ENCODE data around the gene JAM3. TPM values are rescaled to one million over a fixed set of nuclear protein-coding genes. Genes with fewer than 3 reads are reported as not detected.

JAM3 gene
- total RNA-seq, 1 donor from 2014 or later: 50.3 TPM

DNA sequence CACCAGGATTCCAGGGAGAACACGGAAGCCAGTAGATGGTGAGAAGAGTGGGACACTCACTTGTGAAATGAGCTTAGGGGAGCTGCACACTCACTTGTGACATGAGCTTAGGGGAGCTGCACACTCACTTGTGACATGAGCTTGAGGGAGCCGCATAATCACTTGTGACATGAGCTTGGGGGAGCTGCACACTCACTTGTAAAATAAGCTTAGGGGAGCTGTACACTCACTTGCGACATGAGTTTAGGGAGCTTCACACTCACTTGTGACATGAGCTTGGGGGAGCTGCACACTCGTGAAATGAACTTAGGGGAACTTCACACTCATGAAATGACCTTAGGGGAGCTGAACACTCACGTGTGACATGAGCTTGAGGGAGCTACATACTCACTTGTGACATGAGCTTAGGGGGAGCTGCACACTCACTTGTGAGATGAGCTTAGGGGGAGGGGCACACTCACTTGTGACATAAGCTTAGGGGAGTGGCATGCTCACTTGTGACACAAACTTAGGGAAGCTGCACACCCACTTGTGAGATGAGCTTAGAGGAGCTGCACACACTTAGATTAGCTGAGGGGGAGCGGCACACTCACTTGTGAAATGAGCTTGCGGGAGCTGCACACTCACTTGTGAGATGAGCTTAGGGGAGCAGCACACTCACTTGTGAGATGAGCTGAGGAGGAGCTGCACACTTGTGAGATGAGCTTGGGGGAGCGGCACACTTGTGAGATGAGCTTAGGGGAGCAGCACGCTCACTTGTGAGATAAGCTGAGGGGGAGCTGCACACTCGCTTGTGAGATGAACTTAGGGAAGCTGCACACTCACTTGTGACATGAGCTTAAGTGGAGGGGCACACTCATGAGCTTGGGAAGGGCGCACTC is 95.9 kb downstream of the JAM3 start:
- TF ChIP-seq, protein P1, sequence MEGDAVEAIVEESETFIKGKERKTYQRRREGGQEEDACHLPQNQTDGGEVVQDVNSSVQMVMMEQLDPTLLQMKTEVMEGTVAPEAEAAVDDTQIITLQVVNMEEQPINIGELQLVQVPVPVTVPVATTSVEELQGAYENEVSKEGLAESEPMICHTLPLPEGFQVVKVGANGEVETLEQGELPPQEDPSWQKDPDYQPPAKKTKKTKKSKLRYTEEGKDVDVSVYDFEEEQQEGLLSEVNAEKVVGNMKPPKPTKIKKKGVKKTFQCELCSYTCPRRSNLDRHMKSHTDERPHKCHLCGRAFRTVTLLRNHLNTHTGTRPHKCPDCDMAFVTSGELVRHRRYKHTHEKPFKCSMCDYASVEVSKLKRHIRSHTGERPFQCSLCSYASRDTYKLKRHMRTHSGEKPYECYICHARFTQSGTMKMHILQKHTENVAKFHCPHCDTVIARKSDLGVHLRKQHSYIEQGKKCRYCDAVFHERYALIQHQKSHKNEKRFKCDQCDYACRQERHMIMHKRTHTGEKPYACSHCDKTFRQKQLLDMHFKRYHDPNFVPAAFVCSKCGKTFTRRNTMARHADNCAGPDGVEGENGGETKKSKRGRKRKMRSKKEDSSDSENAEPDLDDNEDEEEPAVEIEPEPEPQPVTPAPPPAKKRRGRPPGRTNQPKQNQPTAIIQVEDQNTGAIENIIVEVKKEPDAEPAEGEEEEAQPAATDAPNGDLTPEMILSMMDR (conservative IDR thresholded peaks at IDR 0.05): no peak

DNA sequence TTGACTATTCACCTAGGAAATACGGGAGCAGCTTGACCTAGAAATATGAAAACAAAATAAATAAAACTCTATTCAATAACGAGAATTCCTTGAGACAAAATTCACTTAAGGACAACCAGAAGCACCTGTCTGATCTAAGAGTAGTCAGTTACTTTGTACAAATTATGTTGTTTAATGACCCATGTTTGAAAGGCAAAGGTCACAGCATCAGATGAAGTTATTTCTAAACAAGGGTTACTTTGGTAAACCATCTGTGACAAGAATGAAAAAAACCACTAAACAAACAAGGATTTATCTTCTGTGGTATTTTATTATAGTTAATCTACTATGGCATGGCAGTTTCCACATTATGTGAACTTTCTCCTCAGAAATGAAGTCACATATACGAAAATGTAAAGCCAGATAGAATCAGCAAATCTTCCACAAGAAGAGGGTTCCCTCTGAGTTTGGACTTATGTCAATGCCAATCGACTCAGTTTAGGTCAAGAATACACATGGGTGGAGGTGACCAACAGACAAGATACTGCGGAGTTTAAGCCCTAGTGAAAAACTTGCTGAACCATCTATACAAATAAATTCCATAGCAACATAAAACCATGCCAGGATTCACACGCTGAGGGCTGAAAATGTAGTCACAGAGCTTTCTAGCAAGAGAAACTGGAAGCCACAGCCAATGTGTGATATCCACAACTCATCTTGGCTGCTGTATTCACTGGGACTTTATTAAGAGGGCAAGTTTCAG is 101.5 kb downstream of the JAM3 start:
- Mint-ChIP-seq H3K9me3 (no peaks in the 10 kb centered on the region), H3K4me3 (no peak overlapping the region), H3K27me3 (no peaks in the 10 kb centered on the region), H3K36me3 (peaks cover 52% of the 10 kb centered on the region), H3K4me1 (ENCODE audit: unreplicated experiment) (no peaks in the 10 kb centered on the region), H3K27ac (no peak overlapping the region)
- no peak for DNase-seq (ENCODE audit: extremely low spot score, unreplicated experiment)
- TF ChIP-seq, protein P1 (conservative IDR thresholded peaks at IDR 0.05): no peak

More for the DNA sequence above, 95.9 kb downstream of the JAM3 start:
- H3K27ac Mint-ChIP-seq: peak overlapping the region; percentile 83
- H3K4me1 Mint-ChIP-seq (ENCODE audit: unreplicated experiment): no peaks in the 10 kb centered on the region
- peaks cover 60% of the 10 kb centered on the region for H3K36me3 Mint-ChIP-seq
- DNase-seq (ENCODE audit: extremely low spot score, unreplicated experiment): peak; percentile 40
- H3K9me3 Mint-ChIP-seq: peaks cover 13% of the 10 kb centered on the region
- H3K4me3 Mint-ChIP-seq: peak overlapping the region; percentile 60
- H3K27me3 Mint-ChIP-seq: no peaks in the 10 kb centered on the region

DNA sequence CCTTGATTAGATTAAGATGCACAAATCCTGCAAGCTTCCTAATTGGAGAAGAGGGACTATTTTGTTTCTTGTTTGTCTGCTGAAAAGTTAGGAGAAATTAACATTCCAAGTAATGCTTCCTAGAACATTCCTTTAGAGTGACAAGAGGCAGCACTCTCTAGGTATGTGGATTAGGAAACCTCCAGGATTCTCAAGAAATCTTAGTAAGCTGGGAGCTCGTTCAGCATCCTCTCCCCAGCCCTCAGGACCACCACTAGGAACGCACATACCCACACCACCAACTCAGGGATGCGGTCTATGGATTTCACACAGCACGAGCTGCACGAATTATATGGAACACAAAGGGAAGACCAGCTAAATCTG is 102.0 kb downstream of the JAM3 start:
- Mint-ChIP-seq H3K4me1 (ENCODE audit: unreplicated experiment) (no peaks in the 10 kb centered on the region), H3K36me3 (peaks cover 52% of the 10 kb centered on the region), H3K27me3 (no peaks in the 10 kb centered on the region), H3K4me3 (no peak overlapping the region), H3K27ac (no peak overlapping the region), H3K9me3 (no peaks in the 10 kb centered on the region)
- TF ChIP-seq, protein P1 (conservative IDR thresholded peaks at IDR 0.05): no peak
- DNase-seq (ENCODE audit: extremely low spot score, unreplicated experiment): peak; percentile 24

DNA sequence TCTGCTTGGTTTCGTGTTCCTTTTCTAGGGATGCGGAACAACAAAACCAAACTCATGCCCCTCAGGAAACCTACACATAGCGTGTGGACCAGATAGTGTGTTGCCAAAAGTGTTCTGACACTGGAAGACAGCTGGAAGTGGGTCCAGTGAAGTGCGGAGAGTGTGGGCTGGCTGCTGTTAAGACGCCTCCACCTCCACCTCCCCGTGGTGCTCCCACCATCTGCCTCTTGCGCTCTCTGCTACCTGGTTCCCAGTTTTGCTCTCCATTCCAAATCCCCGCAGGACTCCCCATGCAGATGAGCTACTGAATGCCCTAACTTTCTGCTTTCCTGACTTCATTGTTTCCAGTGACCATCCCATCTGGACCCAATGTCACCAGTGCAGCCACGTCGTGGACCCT is 103.1 kb downstream of the JAM3 start:
- no peak overlapping the region for H3K4me3 Mint-ChIP-seq
- no peaks in the 10 kb centered on the region for H3K4me1 Mint-ChIP-seq (ENCODE audit: unreplicated experiment)
- TF ChIP-seq, protein P1 (conservative IDR thresholded peaks at IDR 0.05): no peak
- H3K9me3 Mint-ChIP-seq: no peaks in the 10 kb centered on the region
- DNase-seq (ENCODE audit: extremely low spot score, unreplicated experiment): no peak
- peaks cover 61% of the 10 kb centered on the region for H3K36me3 Mint-ChIP-seq
- no peak overlapping the region for H3K27ac Mint-ChIP-seq
- H3K27me3 Mint-ChIP-seq: no peaks in the 10 kb centered on the region

DNA sequence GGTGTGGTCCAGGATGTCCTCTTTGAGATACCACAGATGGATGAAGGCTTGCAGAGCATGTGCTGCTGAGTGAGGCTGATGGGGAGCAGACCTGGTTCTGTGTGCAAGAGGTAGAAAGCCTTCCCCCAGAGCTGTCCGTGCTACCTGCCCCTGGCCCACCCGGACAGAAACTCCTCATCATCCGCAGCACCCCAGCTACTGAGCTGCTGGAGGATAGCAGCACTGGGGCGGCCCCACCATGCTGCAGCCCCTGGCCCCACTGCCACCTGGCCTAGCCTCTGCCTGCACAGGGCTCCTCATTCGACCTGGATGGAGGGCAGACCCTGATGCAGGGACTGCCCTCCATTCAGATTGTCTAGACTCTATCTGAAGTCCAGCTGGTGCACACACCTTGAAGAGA is 104.4 kb downstream of the JAM3 start:
- DNase-seq (ENCODE audit: extremely low spot score, unreplicated experiment): no peak
- peaks cover 61% of the 10 kb centered on the region for H3K36me3 Mint-ChIP-seq
- no peaks in the 10 kb centered on the region for H3K9me3 Mint-ChIP-seq
- TF ChIP-seq, protein P1 (conservative IDR thresholded peaks at IDR 0.05): no peak
- H3K27ac Mint-ChIP-seq: no peak overlapping the region
- no peaks in the 10 kb centered on the region for H3K4me1 Mint-ChIP-seq (ENCODE audit: unreplicated experiment)
- H3K4me3 Mint-ChIP-seq: no peak overlapping the region
- H3K27me3 Mint-ChIP-seq: no peaks in the 10 kb centered on the region
